Natural killer cell (primary cell): Measurements from ENCODE around the gene ORMDL3. TPM values are rescaled to one million over a fixed set of nuclear protein-coding genes. Genes with fewer than 3 reads are reported as not detected.
A peak's percentile ranks its signal among the peaks of the same experiment; 100 is the strongest.

Experiments used
- ATAC-seq, 3 donors: fragments of 150-1000 bp in 2 of 3; fragments of 200-7000 bp in 1 of 3; cut with Tn5 transposase; 1 replicate in 1 of 3; 2 replicates in 2 of 3; pipeline ENCODE4 v1.10.0; 2021; ENCODE audit warnings: mild to moderate bottlenecking in 2 of 3, moderate library complexity in 2 of 3
- DNase-seq, 2 donors: peaks; one replicate each; pipeline versions ENCODE4 v3.0.0 to v3.0.0-alpha.2; 2013 to 2021; ENCODE audit warnings: mixed read lengths in 1 of 2
- H3K27ac ChIP-seq: one replicate; pipeline ENCODE4 v1.5.1; 2013; ENCODE audit warnings: mild to moderate bottlenecking, low read length
- H3K27me3 ChIP-seq: one replicate; pipeline ENCODE4 v1.6.1; 2013; ENCODE audit warnings: low read length; ENCODE audit not compliant: control insufficient read depth, insufficient read depth
- H3K36me3 ChIP-seq: one replicate; pipeline ENCODE4 v1.6.1; 2013; ENCODE audit warnings: low read length; ENCODE audit not compliant: control insufficient read depth, insufficient read depth
- H3K4me1 ChIP-seq: one replicate; pipeline ENCODE4 v1.6.1; 2013; ENCODE audit warnings: low read length; ENCODE audit not compliant: control insufficient read depth, insufficient read depth
- H3K4me3 ChIP-seq: one replicate; pipeline ENCODE4 v1.5.1; 2013; ENCODE audit warnings: low read length
- H3K9me3 ChIP-seq: one replicate; pipeline ENCODE4 v1.6.1; 2013; ENCODE audit warnings: low read length; ENCODE audit not compliant: control insufficient read depth, insufficient read depth
- H3K27ac Mint-ChIP-seq, 2 donors: one replicate each; pipeline ENCODE4 v1.8.0; 2022; ENCODE audit warnings: mild to moderate bottlenecking in 2 of 2, mixed read lengths in 2 of 2, moderate library complexity in 1 of 2
- H3K27me3 Mint-ChIP-seq, 2 donors: one replicate each; pipeline ENCODE4 v1.8.0; 2022; ENCODE audit warnings: low read depth in 2 of 2, mixed read lengths in 2 of 2
- H3K36me3 Mint-ChIP-seq: one replicate; pipeline ENCODE4 v1.8.0; 2022; ENCODE audit warnings: mixed read lengths
- H3K4me1 Mint-ChIP-seq, 2 donors: one replicate each; pipeline ENCODE4 v1.8.0; 2022; ENCODE audit warnings: mixed read lengths in 2 of 2
- H3K4me3 Mint-ChIP-seq: one replicate; pipeline ENCODE4 v1.8.0; 2022; ENCODE audit warnings: mild to moderate bottlenecking, moderate library complexity, mixed read lengths
- H3K9me3 Mint-ChIP-seq, 2 donors: one replicate each; pipeline ENCODE4 v1.8.0; 2022; ENCODE audit warnings: mixed read lengths in 2 of 2
- WGBS: methylation state at CpG from one replicate; pipeline ENCODE4 v1.1.7; 2013; ENCODE audit warnings: missing lambda C conversion rate; ENCODE audit not compliant: insufficient coverage; 5-methylcytosine and 5-hydroxymethylcytosine counted together
- intact Hi-C: fragments of 100-400 bp; cut with micrococcal nuclease; formaldehyde crosslinking; loops from one replicate; pipeline ENCODE4 v1.14.2; 2022
- total RNA-seq, 4 donors: library from RNA; stranded (reverse); fragments of 120-200 nt in 1 of 4; gene quantifications; one replicate each; pipeline versions ENCODE4 v1.2.3 to v1.2.4, GENCODE V29; 2013 to 2022
- TF ChIP-seq, protein P1 (sequence below): fragments of 200-600 bp; IDR thresholded peaks from one replicate; pipeline ENCODE4 v1.8.0; 2022; ENCODE audit warnings: antibody characterized with exemption

Gene ORMDL3
- total RNA-seq, 3 donors from 2014 or later (not counting 1 experiment from before 2014, with no cell fraction given) = 61.6 to 121 (median 77.2) TPM

DNA sequence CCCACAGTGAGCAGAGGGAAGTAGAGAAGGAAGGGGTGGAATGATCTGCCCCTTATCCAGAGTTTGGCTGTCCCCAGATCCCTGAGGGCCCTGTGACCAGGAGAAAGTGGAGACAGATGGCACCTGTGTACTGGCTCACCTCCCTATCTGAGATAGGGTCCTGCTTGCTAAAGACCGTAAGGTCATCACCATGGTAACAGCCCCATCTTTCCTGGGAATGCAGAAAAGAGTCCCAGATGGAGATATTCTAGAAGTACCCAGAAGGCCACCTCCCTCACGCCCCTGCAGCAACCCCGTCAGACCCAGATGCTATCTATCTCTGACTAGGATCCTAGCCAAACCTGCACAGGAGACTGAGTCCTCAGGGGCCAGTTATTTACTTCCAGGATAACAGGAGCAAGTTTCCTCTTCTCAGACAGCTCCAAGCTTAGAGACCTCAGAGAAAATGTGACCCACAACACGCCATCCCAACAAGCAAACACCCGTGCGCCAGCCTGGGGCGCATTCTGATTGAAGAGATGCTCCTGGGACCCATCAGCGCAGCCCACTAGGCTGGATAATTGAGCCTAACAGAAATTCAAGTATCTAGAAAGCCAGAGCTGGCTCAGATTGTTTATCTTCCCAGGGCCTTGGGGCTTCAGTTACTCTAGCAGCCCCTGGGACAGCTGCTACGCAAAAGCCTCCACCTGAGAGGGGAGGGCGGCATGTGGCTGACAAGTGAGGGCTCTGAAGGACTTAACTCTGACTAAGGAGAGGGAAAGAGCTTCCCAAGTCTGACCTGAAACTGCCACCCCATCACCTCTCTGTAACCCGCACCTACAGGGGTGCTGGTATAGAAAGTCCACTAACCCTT is 1.9 kb downstream of the ORMDL3 start:
- no peak for DNase-seq

DNA sequence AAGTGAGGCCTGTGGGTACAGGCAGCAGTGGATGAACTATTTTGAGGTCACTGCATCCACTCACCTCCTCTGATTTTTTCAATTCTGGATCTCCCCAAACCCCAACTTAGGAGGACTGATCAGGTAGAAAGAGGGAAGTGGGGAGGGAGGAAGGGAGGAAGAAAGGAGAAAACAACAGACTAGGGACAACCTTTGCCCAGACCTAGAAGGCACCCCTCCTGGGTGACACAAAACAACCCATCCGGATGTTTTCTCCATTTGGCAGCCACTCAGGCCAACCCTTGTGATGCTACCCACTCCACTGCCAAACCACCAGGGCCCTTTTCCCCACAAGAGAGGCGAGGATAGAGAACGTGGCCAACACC is 2.7 kb downstream of the ORMDL3 start:
- Histone ChIP-seq H3K4me3 (no peak overlapping the region), H3K9me3 (no peaks in the 10 kb centered on the region), H3K36me3 (peaks cover 41% of the 10 kb centered on the region), H3K4me1 (peaks cover 43% of the 10 kb centered on the region), H3K27ac (no peak overlapping the region), H3K27me3 (no peaks in the 10 kb centered on the region)
- 77% methylated on average over 3 of the region's 3 CpGs for WGBS
- peak overlapping the region; percentile 96 for H3K4me3 Mint-ChIP-seq
- ATAC-seq (no peak), DNase-seq (no peak)
- H3K27ac Mint-ChIP-seq = peak overlapping the region; percentile 22 to 96
- TF ChIP-seq, protein P1, sequence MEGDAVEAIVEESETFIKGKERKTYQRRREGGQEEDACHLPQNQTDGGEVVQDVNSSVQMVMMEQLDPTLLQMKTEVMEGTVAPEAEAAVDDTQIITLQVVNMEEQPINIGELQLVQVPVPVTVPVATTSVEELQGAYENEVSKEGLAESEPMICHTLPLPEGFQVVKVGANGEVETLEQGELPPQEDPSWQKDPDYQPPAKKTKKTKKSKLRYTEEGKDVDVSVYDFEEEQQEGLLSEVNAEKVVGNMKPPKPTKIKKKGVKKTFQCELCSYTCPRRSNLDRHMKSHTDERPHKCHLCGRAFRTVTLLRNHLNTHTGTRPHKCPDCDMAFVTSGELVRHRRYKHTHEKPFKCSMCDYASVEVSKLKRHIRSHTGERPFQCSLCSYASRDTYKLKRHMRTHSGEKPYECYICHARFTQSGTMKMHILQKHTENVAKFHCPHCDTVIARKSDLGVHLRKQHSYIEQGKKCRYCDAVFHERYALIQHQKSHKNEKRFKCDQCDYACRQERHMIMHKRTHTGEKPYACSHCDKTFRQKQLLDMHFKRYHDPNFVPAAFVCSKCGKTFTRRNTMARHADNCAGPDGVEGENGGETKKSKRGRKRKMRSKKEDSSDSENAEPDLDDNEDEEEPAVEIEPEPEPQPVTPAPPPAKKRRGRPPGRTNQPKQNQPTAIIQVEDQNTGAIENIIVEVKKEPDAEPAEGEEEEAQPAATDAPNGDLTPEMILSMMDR = no peak
- intact Hi-C loops = no loop called here
- no peaks in the 10 kb centered on the region for H3K9me3 Mint-ChIP-seq
- H3K36me3 Mint-ChIP-seq = no peaks in the 10 kb centered on the region
- H3K27me3 Mint-ChIP-seq = no peaks in the 10 kb centered on the region
- H3K4me1 Mint-ChIP-seq = peaks cover 36 to 52% of the 10 kb centered on the region in 2 donors

More for the DNA sequence above, 1.9 kb downstream of the ORMDL3 start:
- H3K9me3 Mint-ChIP-seq = no peaks in the 10 kb centered on the region
- Histone ChIP-seq H3K9me3 (no peaks in the 10 kb centered on the region), H3K27me3 (no peaks in the 10 kb centered on the region), H3K4me1 (peaks cover 43% of the 10 kb centered on the region), H3K36me3 (peaks cover 37% of the 10 kb centered on the region), H3K4me3 (peak overlapping the region; percentile 77), H3K27ac (peak overlapping the region; percentile 70)
- WGBS = 84% methylated on average over 11 of the region's 11 CpGs
- peak overlapping the region; percentile 96 for H3K4me3 Mint-ChIP-seq
- no peaks in the 10 kb centered on the region for H3K27me3 Mint-ChIP-seq
- no peaks in the 10 kb centered on the region for H3K36me3 Mint-ChIP-seq
- ATAC-seq = no peak
- intact Hi-C loops = no loop called here
- peaks cover 36 to 52% of the 10 kb centered on the region in 2 donors for H3K4me1 Mint-ChIP-seq
- peak overlapping the region; percentile 89 to 96 for H3K27ac Mint-ChIP-seq
- TF ChIP-seq, protein P1 = no peak

DNA sequence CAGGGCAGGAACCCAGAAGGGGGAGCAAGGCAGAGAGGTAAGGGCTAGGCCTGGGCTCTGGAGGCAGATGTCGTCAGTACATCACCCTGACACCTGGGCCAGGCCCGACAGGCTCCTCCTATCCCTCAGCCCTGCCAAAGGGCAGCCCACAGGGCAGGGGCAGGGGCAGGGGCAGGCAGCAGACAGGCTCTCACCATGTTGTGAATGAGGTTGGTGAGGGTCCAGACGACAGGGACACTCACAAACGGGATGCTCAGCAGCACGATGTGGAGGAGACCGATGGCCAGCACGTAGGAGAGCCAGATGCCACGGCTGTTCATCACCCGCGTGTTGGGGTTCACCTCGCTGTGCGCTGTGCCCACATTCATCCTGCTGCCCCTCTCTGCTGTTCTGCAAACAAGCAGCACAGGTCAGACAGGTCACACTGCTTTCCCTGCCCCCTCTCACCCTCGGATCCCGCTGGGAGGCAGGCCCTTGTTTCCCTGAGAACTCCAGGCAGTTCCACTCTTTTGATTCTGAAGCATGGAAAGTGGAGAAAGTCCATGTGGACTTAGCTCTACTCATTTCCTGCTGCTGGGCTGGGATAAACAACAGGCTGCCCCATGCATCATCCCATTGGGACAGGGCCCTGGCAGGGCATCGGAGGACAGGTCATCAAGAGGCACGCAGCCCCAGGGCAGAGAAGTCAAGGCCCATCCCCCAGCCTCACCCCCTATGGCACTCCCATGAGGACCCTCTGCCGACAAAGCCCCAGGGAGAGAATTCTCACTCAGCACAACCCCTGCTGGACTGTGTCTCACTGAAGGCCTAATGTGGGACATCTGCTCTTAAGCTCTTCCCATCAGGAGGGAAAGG is 3.3 kb downstream of the ORMDL3 start:
- no peaks in the 10 kb centered on the region for H3K9me3 Mint-ChIP-seq
- H3K27me3 ChIP-seq = no peaks in the 10 kb centered on the region
- peaks cover 36 to 52% of the 10 kb centered on the region in 2 donors for H3K4me1 Mint-ChIP-seq
- H3K4me3 Mint-ChIP-seq = peak overlapping the region; percentile 47
- TF ChIP-seq, protein P1 = no peak
- 89% methylated on average over 17 of the region's 17 CpGs for WGBS
- intact Hi-C loops = no loop called here
- peaks cover 43% of the 10 kb centered on the region for H3K4me1 ChIP-seq
- DNase-seq (no peak), ATAC-seq (no peak)
- peaks cover 44% of the 10 kb centered on the region for H3K36me3 ChIP-seq
- H3K4me3 ChIP-seq = no peak overlapping the region
- no peaks in the 10 kb centered on the region for H3K27me3 Mint-ChIP-seq
- no peaks in the 10 kb centered on the region for H3K36me3 Mint-ChIP-seq
- no peaks in the 10 kb centered on the region for H3K9me3 ChIP-seq
- H3K27ac ChIP-seq = no peak overlapping the region
- peak overlapping the region; percentile 22 to 96 for H3K27ac Mint-ChIP-seq
